Measurements from ENCODE around the gene KCNG4. TPM values are rescaled to one million over a fixed set of nuclear protein-coding genes. Genes with fewer than 3 reads are reported as not detected.

The KCNG4 gene
- polyA plus RNA-seq, 3 donors = not detected

DNA sequence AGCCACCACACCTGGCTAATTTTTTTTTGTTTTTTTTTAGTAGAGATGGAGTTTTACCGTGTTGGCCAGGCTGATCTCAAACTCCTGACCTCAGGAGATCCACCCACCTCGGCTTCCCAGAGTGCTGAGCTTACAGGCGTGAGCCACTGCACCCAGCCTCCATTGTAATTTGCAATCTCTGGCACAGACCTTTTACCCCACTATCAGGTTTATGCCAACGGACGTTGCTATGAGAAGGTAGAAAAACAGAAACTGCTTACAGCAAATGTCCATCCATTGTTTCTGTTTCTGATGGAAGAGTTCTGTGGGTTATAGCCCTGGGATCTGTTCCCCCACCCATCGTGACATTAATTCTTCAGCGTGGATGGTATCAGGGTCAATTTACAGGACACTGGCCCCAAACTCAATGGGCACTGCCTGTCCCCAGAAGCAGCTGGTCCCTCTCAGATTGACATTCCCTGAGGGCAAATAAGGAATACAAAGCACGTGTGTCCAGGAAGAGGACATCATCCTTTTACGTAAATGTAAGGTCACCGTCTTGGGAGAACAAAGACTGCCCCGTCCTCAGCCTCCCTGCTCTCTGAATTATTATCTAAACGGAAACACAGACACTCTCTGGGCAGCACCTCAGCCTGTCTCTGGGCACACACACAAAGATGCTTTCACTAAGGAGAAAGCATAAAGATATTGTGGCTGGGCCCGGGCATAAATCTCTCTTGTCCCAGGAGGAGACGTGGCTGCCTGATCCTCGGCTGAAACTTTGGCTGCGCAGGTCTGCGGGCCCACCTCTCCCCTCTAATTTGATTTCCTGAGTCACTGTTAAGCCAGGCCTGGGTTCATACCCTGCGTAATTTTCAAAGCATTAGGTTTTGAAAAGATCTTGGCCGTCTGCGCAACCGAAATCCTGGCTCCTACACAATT, 5.2 kb downstream of the KCNG4 start:
- peaks cover 0 to 3% of the 10 kb centered on the region in 2 donors for H3K27me3 ChIP-seq (ENCODE audit: control insufficient read depth in 2 of 2, insufficient read depth in 2 of 2, low read length in 2 of 2)
- no peaks in the 10 kb centered on the region for H4K20me1 ChIP-seq (ENCODE audit: insufficient read depth, low read length)
- TF ChIP-seq, protein P1, sequence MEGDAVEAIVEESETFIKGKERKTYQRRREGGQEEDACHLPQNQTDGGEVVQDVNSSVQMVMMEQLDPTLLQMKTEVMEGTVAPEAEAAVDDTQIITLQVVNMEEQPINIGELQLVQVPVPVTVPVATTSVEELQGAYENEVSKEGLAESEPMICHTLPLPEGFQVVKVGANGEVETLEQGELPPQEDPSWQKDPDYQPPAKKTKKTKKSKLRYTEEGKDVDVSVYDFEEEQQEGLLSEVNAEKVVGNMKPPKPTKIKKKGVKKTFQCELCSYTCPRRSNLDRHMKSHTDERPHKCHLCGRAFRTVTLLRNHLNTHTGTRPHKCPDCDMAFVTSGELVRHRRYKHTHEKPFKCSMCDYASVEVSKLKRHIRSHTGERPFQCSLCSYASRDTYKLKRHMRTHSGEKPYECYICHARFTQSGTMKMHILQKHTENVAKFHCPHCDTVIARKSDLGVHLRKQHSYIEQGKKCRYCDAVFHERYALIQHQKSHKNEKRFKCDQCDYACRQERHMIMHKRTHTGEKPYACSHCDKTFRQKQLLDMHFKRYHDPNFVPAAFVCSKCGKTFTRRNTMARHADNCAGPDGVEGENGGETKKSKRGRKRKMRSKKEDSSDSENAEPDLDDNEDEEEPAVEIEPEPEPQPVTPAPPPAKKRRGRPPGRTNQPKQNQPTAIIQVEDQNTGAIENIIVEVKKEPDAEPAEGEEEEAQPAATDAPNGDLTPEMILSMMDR (IDR thresholded peaks at IDR 0.05) = no peak
- no peaks in the 10 kb centered on the region for H3K79me2 ChIP-seq (ENCODE audit: insufficient read depth, low read length)
- H3K27ac Mint-ChIP-seq = no peak overlapping the region
- no peak overlapping the region for H3K4me3 ChIP-seq (replicated peaks in 1 of 3; ENCODE audit: low read depth in 2 of 3, low read length in 3 of 3)
- peaks cover 7 to 9% of the 10 kb centered on the region in 2 donors for H3K4me1 ChIP-seq (ENCODE audit: control insufficient read depth in 1 of 2, insufficient read depth in 2 of 2, low read length in 2 of 2)
- intact Hi-C loops (cut with micrococcal nuclease) = no loop called here
- H3K4me2 ChIP-seq (replicated peaks; ENCODE audit: extremely low read depth, low read length, poor library complexity, severe bottlenecking) = no peak overlapping the region
- no peak for DNase-seq
- no peak overlapping the region for H2AFZ ChIP-seq (ENCODE audit: insufficient read depth, low read depth, low read length, poor library complexity, severe bottlenecking)
- no peak overlapping the region for H3K9ac ChIP-seq (ENCODE audit: insufficient read depth, low read length, poor library complexity, severe bottlenecking)
- no peak overlapping the region for H3K27ac ChIP-seq (ENCODE audit: low read depth in 1 of 2, low read length in 2 of 2)
- H3K36me3 Mint-ChIP-seq = no peaks in the 10 kb centered on the region
- H3K4me3 Mint-ChIP-seq = no peak overlapping the region
- peaks cover 9% of the 10 kb centered on the region for H3K4me1 Mint-ChIP-seq
- H3K27me3 Mint-ChIP-seq (ENCODE audit: low read depth in 3 of 3) = peaks cover 16 to 22% (median 18%) of the 10 kb centered on the region in 3 donors
- no peaks in the 10 kb centered on the region for H3K36me3 ChIP-seq (replicated peaks in 1 of 2; ENCODE audit: control insufficient read depth in 1 of 2, insufficient read depth in 2 of 2, low read length in 2 of 2)
- H3K9me3 ChIP-seq (replicated peaks in 1 of 2; ENCODE audit: control insufficient read depth in 1 of 2, insufficient read depth in 1 of 2, low read length in 2 of 2) = no peaks in the 10 kb centered on the region
- 79% methylated on average over 13 of the region's 21 CpGs for WGBS (ENCODE audit: insufficient coverage)
- peaks cover 0 to 2% (median 0%) of the 10 kb centered on the region in 7 donors for H3K9me3 Mint-ChIP-seq

DNA sequence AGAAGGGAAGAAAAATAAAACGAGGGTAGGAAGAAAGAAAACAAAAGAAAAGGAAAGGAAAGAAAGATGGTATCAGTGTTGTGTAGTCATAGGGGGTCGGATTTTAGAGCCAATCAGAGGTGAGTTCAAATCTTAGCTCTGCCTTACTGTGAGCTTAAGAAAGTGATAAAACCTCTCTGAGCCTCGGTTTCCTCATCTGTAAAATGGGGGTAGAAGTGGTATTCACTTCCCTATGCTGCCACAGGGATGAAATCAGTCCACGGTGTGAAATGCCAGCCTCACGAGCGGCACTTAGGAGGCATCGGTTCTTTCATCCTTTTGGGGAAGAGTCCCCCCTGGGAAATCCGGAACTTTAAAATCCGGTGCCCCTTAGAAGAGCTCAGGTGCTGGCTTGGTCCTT, 6.1 kb downstream of the KCNG4 start:
- Histone ChIP-seq H3K27ac (ENCODE audit: low read depth in 1 of 2, low read length in 2 of 2) (no peak overlapping the region), H2AFZ (ENCODE audit: insufficient read depth, low read depth, low read length, poor library complexity, severe bottlenecking) (no peak overlapping the region), H3K4me1 (ENCODE audit: control insufficient read depth in 1 of 2, insufficient read depth in 2 of 2, low read length in 2 of 2) (peaks cover 0 to under 1% of the 10 kb centered on the region in 2 donors), H3K9me3 (replicated peaks in 1 of 2; ENCODE audit: control insufficient read depth in 1 of 2, insufficient read depth in 1 of 2, low read length in 2 of 2) (no peaks in the 10 kb centered on the region), H3K27me3 (ENCODE audit: control insufficient read depth in 2 of 2, insufficient read depth in 2 of 2, low read length in 2 of 2) (peaks cover 0 to 3% of the 10 kb centered on the region in 2 donors), H3K79me2 (ENCODE audit: insufficient read depth, low read length) (no peaks in the 10 kb centered on the region), H4K20me1 (ENCODE audit: insufficient read depth, low read length) (no peaks in the 10 kb centered on the region), H3K36me3 (replicated peaks in 1 of 2; ENCODE audit: control insufficient read depth in 1 of 2, insufficient read depth in 2 of 2, low read length in 2 of 2) (no peaks in the 10 kb centered on the region), H3K4me3 (replicated peaks in 1 of 3; ENCODE audit: low read depth in 2 of 3, low read length in 3 of 3) (no peak overlapping the region), H3K4me2 (replicated peaks; ENCODE audit: extremely low read depth, low read length, poor library complexity, severe bottlenecking) (no peak overlapping the region), H3K9ac (ENCODE audit: insufficient read depth, low read length, poor library complexity, severe bottlenecking) (no peak overlapping the region)
- Mint-ChIP-seq H3K9me3 (peaks cover 0 to 2% (median 0%) of the 10 kb centered on the region in 7 donors), H3K4me1 (peaks cover under 1% of the 10 kb centered on the region), H3K4me3 (no peak overlapping the region), H3K27me3 (ENCODE audit: low read depth in 3 of 3) (peaks cover 15 to 25% (median 22%) of the 10 kb centered on the region in 3 donors), H3K36me3 (no peaks in the 10 kb centered on the region), H3K27ac (peak overlapping the region in 1 of 7 donors; percentile 77)
- TF ChIP-seq, protein P1 (IDR thresholded peaks at IDR 0.05) = no peak
- WGBS (ENCODE audit: insufficient coverage) = 43% methylated on average over 2 of the region's 9 CpGs
- no peak for DNase-seq
- intact Hi-C loops (cut with micrococcal nuclease) = no loop called here
